ENCODE results near the gene C9orf43.
"Not testable (repeated sequence)": the region's sequence is repeated elsewhere in the genome, so short reads cannot be mapped to it uniquely, and the experiment has no call there.

Gene C9orf43

GRCh38 chr9:113375057-113376023 is 35.2 kb upstream of the C9orf43 start:
- H3K36me3 ChIP-seq (ENCODE audit: insufficient read depth, low read length), result no peaks in the 10 kb centered on the region
- H3K4me3 ChIP-seq (ENCODE audit: low read length, poor library complexity, severe bottlenecking), result peak overlapping the region; percentile 92
- H2AFZ ChIP-seq (ENCODE audit: low read length), result no peak overlapping the region
- no peaks in the 10 kb centered on the region for H3K9me3 ChIP-seq (ENCODE audit: insufficient read depth, low read depth, low read length)
- TF ChIP-seq EZH2phosphoT487 (IDR thresholded peaks at IDR 0.05; ENCODE audit: borderline replicate concordance), result no peak
- TF ChIP-seq, protein P1, sequence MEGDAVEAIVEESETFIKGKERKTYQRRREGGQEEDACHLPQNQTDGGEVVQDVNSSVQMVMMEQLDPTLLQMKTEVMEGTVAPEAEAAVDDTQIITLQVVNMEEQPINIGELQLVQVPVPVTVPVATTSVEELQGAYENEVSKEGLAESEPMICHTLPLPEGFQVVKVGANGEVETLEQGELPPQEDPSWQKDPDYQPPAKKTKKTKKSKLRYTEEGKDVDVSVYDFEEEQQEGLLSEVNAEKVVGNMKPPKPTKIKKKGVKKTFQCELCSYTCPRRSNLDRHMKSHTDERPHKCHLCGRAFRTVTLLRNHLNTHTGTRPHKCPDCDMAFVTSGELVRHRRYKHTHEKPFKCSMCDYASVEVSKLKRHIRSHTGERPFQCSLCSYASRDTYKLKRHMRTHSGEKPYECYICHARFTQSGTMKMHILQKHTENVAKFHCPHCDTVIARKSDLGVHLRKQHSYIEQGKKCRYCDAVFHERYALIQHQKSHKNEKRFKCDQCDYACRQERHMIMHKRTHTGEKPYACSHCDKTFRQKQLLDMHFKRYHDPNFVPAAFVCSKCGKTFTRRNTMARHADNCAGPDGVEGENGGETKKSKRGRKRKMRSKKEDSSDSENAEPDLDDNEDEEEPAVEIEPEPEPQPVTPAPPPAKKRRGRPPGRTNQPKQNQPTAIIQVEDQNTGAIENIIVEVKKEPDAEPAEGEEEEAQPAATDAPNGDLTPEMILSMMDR (conservative IDR thresholded peaks at IDR 0.05; ENCODE audit: low read length), result no peak
- H3K79me2 ChIP-seq (ENCODE audit: insufficient read depth, low read length), result peaks cover 15% of the 10 kb centered on the region
- no peak overlapping the region for H3K9ac ChIP-seq (ENCODE audit: low read depth, low read length, poor library complexity, severe bottlenecking)
- H3K4me2 ChIP-seq (ENCODE audit: low read depth, low read length, poor library complexity, severe bottlenecking), result peak overlapping the region; percentile 68
- no peaks in the 10 kb centered on the region for H3K4me1 ChIP-seq (ENCODE audit: insufficient read depth, low read length, poor library complexity, severe bottlenecking)
- no peaks in the 10 kb centered on the region for H4K20me1 ChIP-seq (ENCODE audit: insufficient read depth, low read length, poor library complexity, severe bottlenecking)
- H3K27me3 ChIP-seq (ENCODE audit: insufficient read depth, low read length, poor library complexity, severe bottlenecking), result no peaks in the 10 kb centered on the region
- H3K9me2 ChIP-seq (replicated peaks; ENCODE audit: low read depth, low read length), result no peaks in the 10 kb centered on the region
- H3F3A ChIP-seq (ENCODE audit: low read depth), result no peaks in the 10 kb centered on the region

DNA sequence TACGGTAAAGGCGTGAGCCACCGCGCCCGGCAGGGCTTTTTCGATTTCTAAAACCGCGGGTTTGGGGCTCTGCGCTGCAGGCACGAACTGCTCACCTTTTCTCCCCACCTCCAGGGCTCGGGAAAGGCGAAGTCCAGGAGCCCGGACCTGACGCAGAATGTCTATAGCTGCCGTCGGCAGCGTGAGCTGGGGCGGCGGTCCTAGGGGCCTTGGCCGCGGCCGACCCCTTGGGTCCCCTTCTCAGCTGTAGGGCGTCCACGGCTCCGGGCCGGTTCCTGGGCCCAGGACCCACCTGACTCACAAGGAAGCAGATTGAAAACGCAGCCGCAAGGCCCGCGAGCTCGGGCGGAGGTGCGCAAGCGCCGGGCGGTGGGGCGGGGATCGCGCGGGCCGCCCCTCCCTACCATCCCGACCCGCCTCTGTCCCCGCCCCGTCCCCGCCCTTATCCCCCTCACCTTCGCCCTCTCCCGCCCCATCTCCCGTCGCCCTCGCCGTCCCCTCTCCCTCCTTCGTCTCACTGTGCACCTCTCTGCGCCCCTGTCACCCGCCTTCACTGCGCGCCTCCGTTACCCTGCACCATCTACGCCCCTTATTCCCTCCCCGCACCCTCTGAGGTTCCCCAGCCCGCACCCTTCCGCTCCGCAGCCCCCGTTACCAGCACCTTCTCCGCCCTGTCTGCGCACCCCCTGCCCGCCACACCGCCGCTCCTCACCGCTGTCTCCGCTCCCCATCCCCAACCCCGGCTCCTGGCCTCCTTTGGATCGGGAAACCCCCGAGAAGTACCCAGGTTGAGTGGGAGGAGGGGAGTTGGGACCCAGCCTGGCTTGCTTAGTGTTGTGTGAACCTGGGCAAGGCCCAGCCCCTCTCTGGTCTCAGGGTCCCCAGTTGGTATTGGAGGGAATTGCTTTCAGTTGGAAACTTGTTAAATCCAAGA is 33.6 kb upstream of the C9orf43 start, which contains the start of gene HDHD3:
Gene HDHD3 (minus strand): TSS at position 353 of the 934 bp plus-strand sequence. CDS start 2,632 bp downstream, outside the sequence.
- no peaks in the 10 kb centered on the region for H3K27me3 ChIP-seq (ENCODE audit: insufficient read depth, low read length, poor library complexity, severe bottlenecking)
- peak within 1 kb of the TSS; percentile 98 for H2AFZ ChIP-seq (ENCODE audit: low read length)
- H3K9me3 ChIP-seq (ENCODE audit: insufficient read depth, low read depth, low read length), result no peaks in the 10 kb centered on the region
- no peaks in the 10 kb centered on the region for H3K36me3 ChIP-seq (ENCODE audit: insufficient read depth, low read length)
- H3K4me2 ChIP-seq (ENCODE audit: low read depth, low read length, poor library complexity, severe bottlenecking), result peak within 1 kb of the TSS; percentile 68
- peak within 1 kb of the TSS; percentile 92 for H3K4me3 ChIP-seq (ENCODE audit: low read length, poor library complexity, severe bottlenecking)
- H3F3A ChIP-seq (ENCODE audit: low read depth), result no peaks in the 10 kb centered on the region
- peak within 1 kb of the TSS; percentile 81 for H3K9ac ChIP-seq (ENCODE audit: low read depth, low read length, poor library complexity, severe bottlenecking)
- H4K20me1 ChIP-seq (ENCODE audit: insufficient read depth, low read length, poor library complexity, severe bottlenecking), result no peaks in the 10 kb centered on the region
- no peak for TF ChIP-seq EZH2phosphoT487 (IDR thresholded peaks at IDR 0.05; ENCODE audit: borderline replicate concordance)
- TF ChIP-seq, protein P1 (conservative IDR thresholded peaks at IDR 0.05; ENCODE audit: low read length), result no peak
- peaks cover 15% of the 10 kb centered on the region for H3K79me2 ChIP-seq (ENCODE audit: insufficient read depth, low read length)
- H3K4me1 ChIP-seq (ENCODE audit: insufficient read depth, low read length, poor library complexity, severe bottlenecking), result no peaks in the 10 kb centered on the region
- no peaks in the 10 kb centered on the region for H3K9me2 ChIP-seq (replicated peaks; ENCODE audit: low read depth, low read length)

GRCh38 chr9:113379094-113379828 is 31.3 kb upstream of the C9orf43 start:
- not testable (repeated sequence) for H3K4me3 ChIP-seq (ENCODE audit: low read length, poor library complexity, severe bottlenecking); H3K27me3 ChIP-seq (ENCODE audit: insufficient read depth, low read length, poor library complexity, severe bottlenecking); H3K9me2 ChIP-seq (replicated peaks; ENCODE audit: low read depth, low read length); H4K20me1 ChIP-seq (ENCODE audit: insufficient read depth, low read length, poor library complexity, severe bottlenecking); H3K36me3 ChIP-seq (ENCODE audit: insufficient read depth, low read length); H3F3A ChIP-seq (ENCODE audit: low read depth); H3K4me2 ChIP-seq (ENCODE audit: low read depth, low read length, poor library complexity, severe bottlenecking); H3K9ac ChIP-seq (ENCODE audit: low read depth, low read length, poor library complexity, severe bottlenecking); H2AFZ ChIP-seq (ENCODE audit: low read length); H3K9me3 ChIP-seq (ENCODE audit: insufficient read depth, low read depth, low read length); H3K4me1 ChIP-seq (ENCODE audit: insufficient read depth, low read length, poor library complexity, severe bottlenecking)
- peaks cover 15% of the 10 kb centered on the region for H3K79me2 ChIP-seq (ENCODE audit: insufficient read depth, low read length)

DNA sequence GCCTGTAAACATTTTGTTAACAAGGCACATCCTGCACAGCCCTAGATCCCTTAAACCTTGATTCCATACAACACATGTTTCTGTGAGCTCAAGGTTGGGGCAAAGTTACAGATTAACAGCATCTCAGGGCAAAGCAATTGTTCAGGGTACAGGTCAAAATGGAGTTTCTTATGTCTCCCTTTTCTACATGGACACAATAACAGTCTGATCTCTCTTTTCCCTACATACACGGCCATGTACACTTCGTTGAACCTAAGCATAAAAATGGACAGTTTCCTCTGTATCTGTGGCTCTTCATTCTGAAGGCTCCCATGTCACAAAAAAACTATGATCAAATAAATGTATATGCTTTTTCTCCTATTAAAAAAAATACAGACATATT is 30.7 kb upstream of the C9orf43 start:
- not testable (repeated sequence) for H3K4me1 ChIP-seq (ENCODE audit: insufficient read depth, low read length, poor library complexity, severe bottlenecking); H3K36me3 ChIP-seq (ENCODE audit: insufficient read depth, low read length); H3K4me3 ChIP-seq (ENCODE audit: low read length, poor library complexity, severe bottlenecking); H3F3A ChIP-seq (ENCODE audit: low read depth); H3K9ac ChIP-seq (ENCODE audit: low read depth, low read length, poor library complexity, severe bottlenecking); H4K20me1 ChIP-seq (ENCODE audit: insufficient read depth, low read length, poor library complexity, severe bottlenecking); H3K27me3 ChIP-seq (ENCODE audit: insufficient read depth, low read length, poor library complexity, severe bottlenecking); H3K4me2 ChIP-seq (ENCODE audit: low read depth, low read length, poor library complexity, severe bottlenecking); H3K9me3 ChIP-seq (ENCODE audit: insufficient read depth, low read depth, low read length); H2AFZ ChIP-seq (ENCODE audit: low read length); H3K9me2 ChIP-seq (replicated peaks; ENCODE audit: low read depth, low read length)
- H3K79me2 ChIP-seq (ENCODE audit: insufficient read depth, low read length), result peaks cover 15% of the 10 kb centered on the region
